Stimulated activated CD8-positive, alpha-beta memory T cell treated with anti-CD3 and anti-CD28 coated beads, Interleukin-7, amount 100 ng/mL, for 24 hours (primary cell): ENCODE data around the gene COL4A6.

Experiments used
- DNase-seq: peaks from one replicate; pipeline ENCODE4 v3.0.0-alpha.2; 2020; ENCODE audit warnings: low read depth

Gene COL4A6

DNA sequence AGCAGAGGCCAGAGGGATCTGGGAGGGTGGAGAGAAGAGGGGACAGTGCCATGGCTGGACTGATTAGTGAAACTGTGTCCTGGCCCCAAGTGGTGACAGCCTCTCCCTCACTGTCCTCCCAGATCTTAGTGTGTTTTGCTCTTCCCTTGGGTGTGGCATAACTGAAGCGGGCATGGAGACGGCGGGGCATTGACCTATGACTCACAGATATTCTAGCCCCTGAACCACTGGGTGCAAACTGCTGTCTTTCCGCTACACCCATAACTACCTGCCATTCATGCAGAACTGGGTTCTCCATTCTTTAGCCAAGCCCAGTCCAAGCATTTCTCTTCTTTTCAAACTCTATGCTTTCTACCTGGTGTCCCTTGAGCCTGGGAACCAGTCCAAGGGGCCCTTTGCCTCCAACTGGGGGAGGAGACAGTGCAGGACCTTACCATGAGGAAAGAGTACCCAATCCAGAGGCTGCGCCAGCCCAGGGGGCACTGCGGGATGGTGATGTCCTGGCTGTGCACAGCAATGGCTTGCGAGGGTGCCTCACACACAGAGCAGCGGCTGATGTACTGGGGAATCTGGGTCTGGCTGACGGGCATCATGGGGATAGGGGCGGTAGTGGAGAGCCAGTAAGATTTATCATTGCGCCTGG lies 279.1 kb downstream of the COL4A6 start:
- no peak for DNase-seq

DNA sequence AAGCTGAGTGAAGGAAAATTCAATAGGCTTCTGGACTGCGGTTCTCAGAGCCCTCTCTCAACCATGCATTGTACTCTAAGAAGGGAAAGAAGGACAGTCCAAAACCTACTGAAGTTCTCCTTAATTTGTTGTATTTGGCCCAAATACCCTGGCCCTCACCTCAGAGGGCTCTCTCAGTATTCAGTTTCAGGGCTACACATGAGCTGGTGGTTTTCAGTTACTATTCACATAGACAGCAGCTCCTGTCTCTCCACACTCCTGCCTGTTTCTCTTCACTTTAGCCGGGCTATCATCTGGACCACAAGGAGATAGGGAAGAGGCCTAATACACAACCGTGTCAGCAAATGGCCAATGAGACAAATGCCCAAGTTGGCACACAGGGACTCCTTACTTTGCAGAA lies 280.6 kb downstream of the COL4A6 start:
- no peak for DNase-seq

DNA sequence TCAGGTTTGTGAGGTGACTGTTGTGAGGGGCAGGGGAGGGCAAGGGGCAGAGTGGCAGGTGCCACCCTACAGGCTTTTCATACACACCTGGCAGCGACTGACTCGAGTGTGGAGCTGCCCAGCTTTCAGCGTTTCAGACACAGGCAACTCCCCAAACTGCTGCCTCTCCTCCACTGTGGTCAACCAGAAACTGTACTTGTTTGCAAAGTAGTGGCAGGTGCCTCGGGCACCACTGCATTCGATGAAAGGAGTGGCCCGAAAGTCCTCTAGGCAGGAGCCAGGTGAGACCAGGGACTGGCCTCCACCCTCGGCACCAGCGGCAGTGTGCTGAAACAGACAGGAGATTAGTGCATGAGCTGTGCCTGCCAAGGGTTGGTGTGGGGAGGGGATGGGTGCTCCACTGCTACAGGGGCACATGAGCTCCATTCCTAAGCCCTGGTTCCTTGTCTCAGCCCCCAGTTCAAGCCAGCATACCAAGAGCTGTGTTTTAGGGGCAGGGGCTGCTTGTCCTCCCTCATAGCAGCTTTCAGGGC lies 281.2 kb downstream of the COL4A6 start:
- no peak for DNase-seq

DNA sequence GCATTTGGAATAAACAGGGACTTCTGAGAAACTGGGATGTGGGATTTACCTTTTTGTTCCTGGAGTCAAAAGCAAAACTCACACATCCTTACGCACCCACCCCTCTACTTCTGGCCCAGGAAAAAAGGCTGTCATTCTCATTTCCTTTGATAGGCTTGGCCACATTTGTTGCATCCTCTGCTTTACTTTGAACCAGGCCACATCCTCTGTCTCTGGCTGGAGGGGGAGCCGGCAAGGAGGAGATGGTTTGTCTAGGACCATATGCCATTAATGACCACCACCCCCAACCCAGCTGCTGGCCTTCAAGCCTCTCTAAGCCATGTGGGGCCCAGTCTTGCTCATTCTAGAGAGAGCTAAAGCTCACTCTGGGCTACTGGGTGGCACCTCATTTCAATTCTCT lies 282.1 kb downstream of the COL4A6 start:
- no peak for DNase-seq

DNA sequence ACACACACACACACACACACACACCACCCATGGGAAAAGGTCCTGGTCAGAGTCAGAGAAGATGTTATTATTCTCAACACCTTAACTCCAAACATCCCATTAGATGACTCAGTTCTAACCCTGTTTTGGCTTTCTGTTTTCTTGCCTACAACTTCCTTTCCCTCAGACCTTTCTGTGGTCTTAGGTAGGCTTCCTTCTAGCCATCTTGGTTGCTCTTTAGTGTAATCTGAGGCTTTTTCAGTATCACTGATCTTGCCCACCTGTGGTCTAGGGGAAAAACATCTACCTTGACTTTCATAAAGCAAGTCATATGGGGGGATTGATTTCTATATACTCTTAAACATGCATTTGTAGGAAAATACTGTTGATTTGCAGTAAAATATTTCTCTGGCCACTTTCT lies 289.7 kb downstream of the COL4A6 start:
- no peak for DNase-seq

DNA sequence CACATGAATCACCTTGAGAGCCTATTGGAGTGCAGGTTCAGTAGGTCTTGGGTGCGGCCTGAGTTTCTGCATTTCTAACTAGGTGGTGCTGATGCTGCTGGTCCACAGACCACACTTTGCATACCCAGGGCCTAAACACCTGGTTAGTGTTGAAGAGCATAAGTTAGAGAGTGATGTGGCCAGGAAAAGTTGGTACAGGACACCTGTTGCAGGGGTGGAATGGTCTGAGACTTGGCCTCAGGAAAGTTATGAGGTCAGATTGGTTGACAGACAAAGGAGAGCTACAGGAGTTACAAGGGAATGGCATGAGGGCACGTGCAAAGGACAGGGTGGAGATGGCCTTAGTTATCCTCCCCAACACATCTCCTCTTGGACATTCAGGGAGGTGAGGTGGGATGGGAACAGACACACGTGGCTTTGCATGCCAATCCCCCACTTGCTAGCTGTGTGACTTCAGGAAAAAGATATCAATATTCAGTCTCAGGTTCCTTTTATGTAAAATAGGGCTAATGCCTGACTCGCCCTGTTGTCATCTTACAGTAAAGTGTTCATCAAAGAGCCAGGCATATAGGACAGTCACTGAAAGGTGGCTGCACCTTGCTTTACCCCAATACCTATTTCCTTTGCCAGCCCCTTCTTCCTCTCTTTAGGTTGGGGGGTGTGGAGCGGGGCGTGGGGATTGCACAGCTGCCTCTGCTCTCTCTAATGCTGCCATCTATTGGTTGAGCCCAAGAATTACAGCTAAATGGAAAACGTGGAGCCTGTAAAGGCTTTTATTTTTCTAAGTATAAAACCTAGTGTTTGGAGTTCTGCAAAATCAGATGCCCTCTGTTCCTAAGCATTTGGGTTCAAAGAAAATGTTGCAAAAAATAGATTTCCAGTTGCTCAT lies 299.2 kb downstream of the COL4A6 start:
- no peak for DNase-seq

DNA sequence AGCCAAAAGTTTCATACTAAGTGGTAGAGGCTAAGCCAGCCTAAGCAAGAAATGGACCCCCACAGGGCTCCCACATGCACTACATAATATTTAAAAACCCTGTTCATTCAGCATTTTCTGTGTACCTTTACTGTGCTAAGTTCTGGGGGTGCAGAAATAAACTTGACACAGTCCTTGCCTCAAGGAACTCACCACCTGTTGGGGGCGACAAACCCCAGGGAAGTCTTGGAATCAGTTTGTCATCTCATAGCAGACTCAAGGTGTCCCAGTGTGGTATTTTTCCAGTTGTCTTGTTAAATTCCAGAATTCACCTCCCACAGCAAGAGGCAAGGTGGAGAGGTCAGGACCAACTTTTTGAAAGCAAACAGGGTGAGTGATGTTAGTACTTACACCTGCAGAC lies 303.5 kb downstream of the COL4A6 start:
- DNase-seq = no peak

DNA sequence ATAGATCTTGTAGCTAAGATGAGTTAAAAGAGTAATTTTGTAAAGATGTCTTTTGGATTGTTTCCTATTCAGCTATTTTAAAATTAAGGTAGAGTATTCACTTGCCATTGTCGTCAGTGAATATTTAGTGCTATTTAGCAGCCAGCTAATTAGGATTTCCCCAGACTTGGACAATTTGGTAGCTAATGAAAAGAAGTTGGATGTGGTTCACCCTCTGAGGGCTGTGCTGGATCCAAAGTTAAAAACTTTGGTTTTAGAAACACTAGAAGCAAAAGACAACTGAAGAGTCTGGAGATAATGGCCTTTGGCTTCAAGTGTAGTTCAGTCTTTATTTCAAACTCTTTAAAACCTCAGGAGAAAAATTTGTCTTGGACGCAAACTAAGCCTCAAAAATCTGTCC lies 305.3 kb downstream of the COL4A6 start:
- DNase-seq = no peak

DNA sequence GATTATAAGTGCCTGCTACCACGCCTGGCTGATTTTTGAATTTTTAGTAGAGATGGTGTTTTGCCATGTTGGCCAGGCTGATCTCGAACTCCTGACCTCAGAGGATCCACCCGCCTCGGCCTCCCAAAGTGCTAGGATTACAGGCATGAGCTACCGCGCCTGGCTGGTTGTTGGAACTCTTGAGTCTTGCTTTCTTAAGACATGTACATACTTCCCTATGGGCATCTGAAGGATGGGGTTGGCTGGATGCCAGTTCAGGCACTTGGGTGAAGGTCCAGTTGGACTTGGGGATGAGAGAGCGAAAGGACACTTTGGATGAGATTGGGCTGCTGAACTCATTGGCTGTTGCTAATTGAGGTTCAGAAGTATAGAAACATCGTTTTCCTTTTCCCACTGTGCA lies 306.2 kb downstream of the COL4A6 start:
- no peak for DNase-seq

DNA sequence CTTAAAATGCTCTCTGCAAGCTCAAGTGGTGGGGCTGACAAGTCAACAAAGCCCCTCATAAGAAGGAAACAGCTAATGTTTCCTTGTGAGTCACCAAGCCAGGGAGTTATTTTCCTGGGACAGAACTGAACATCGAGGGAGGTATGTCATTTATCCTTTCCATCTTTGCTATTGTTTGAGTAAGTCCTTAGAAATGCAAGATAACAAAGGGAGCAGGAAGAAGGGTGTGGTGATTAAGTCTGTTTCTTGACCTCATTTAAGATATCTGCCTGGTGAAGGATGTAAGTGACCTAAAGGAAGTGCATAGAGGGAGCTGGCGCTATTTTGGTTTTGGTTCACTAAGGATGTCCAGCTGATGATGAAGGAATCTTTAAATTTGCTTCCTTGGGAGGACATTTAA lies 306.8 kb downstream of the COL4A6 start:
- no peak for DNase-seq

DNA sequence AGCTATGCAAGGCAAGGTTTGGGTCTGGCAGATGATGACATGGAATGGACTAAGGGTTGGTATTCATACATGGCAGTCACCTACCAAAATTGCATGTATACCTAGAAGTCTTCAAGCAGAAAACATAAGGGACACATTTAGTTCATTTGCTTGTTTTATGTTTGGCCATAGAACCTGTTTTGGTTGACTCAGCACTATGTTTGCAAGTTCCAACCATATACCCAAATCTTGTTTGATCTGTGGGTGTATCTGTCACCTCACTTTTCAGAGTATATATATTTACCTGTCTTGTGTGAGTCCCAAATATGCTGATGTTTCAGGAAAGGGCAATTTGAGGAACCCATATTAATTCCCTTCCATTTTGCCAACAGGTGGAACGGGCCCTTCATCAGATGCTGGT lies 307.3 kb downstream of the COL4A6 start:
- DNase-seq = no peak

DNA sequence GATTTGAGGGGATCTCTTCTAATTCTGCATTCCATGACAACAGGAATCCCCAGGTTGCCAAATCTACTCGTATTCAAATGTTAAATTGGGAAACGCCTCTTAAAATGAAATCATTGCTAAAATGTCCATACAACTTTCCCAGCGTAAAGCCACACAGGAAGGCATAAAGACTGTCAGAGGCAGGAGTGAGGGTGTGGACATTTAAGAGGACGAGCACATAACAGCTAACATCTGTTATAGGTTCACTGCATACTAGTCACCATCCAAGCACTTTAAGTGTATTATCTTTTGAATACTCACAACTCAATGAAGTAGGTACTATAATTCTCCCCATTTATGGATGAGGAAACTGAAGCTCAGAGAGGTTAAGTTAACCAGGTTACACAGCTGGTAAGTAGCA lies 311.1 kb downstream of the COL4A6 start:
- DNase-seq = no peak

DNA sequence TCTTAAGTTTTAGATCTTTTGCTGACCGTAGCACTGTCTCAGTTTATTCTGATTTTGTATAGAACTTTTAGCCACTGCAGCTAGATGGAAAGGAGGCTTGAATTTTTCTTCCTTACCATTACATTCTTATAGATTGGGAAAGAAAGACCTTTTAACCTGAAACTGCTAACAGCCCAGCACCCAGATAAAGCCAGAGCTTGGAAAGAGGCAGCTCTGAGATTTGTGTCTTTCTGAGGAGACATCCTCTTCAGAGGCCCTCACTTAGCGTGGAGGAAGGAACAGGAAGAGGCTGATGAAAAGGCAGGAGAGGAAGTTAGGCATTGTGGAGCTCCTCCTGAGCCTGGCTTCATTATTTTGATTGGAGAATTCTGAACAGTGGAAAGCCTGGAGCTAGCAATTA lies 311.6 kb downstream of the COL4A6 start:
- no peak for DNase-seq

DNA sequence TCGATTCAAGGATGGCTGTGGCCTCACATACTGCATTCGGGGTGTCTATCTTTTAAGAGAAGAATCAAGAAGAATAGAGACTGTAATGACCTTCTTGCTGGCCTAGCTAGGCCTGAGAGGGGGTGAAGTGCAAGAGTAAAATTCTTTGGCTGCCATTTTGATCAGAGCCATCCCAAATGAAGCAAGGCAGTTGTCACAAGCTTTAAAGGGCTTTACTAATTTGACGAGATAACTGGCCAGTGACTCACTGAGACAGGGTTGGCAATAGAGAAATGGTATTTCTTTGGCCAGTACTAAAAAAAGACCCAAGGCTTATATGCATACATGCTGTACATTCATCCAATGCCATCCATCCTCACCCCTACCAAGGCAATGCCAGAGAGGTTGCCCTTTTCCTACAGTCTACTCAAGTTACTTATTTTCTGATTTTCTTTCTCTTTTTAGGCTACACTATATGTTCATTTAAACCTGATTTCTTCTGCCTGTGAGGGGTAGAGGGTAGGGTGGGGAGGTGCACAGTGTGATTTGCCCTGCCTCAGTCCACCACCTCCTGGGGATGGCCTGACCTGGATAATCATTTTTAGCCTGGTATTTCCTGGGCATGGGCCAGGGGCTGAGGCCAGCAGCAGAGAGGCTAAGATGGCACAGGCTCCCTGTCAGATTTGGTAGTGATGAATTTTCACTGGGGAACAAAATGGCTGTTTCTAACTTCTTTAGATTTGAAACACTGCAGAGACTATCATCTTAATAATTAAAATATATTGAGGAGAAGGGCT lies 314.4 kb downstream of the COL4A6 start:
- no peak for DNase-seq

DNA sequence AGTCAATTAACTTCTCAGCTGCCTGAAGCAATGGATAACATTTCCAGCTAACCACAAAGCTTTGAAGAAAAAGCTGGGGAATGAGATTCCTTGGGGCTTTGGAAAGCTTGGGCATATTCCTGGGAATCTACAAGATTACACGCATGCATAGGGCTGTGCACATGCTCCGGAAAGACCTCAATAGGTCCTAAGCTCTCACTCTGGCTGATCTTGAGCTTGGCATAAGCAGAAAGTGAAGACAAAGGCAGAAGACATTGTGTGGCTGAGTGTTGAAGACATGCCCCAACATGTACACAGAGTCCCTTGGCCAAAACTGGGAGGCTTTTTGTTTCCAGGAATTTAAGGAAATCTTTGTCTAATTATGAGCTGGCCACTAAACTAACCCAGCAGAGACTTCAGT lies 315.5 kb downstream of the COL4A6 start:
- no peak for DNase-seq

DNA sequence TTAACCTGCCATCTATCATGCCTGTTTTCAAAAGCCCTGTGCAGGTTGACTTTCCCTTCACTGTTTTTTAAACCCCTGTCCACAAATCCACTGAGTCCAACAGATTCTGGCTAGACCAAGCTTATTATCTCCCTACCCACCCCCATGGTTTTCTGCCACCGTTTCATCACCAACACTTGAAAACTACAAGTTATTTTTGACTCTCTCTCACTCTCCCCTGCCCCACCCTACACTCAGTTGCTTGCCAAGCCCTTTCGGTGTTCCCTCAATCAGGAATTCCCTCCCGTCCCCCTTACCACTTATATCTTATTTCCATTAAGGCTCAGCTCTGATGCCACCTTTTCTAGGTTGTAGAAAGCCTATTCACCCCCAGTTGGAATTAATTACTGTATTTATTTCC lies 316.9 kb downstream of the COL4A6 start:
- no peak for DNase-seq

DNA sequence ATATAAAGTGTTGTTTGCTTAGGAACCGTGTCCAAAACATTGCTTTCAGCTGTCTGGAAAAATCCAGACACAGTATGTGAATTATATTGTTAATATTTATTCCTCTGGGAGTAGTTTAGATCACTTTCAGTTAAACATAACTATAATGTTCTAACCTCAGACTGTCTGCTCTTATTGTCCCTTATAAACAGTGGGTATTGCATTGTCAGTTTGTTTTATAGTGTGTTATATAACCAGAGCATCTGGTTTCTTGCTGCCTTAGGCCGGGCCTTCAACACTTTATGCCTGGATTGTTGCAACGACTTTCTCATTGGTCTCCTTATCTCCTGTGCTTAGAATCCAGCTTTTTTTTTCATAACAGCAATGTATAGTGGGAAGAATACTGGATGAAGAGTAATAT lies 320.2 kb downstream of the COL4A6 start:
- no peak for DNase-seq

DNA sequence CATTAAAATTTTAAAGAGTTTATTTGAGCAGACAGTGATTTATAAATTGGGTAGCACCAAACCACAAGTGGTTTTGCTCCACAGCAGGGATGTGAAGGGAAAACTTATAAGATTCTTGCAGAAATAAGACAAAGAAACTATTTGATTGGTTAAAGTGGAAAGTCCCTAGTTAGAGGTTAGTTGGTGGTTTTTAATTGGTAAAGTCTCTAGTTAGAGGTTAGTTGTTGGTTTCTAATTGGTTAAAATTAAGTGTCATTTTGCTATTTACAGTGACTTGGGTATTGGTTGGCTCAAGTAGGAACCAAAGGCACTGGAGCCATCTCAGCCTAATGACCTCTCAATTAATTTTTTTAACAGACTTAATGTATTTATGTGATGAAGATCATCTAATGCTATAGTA lies 323.7 kb downstream of the COL4A6 start:
- DNase-seq = no peak
